ENCODE measurements around the gene PHETA1.

Gene PHETA1

DNA sequence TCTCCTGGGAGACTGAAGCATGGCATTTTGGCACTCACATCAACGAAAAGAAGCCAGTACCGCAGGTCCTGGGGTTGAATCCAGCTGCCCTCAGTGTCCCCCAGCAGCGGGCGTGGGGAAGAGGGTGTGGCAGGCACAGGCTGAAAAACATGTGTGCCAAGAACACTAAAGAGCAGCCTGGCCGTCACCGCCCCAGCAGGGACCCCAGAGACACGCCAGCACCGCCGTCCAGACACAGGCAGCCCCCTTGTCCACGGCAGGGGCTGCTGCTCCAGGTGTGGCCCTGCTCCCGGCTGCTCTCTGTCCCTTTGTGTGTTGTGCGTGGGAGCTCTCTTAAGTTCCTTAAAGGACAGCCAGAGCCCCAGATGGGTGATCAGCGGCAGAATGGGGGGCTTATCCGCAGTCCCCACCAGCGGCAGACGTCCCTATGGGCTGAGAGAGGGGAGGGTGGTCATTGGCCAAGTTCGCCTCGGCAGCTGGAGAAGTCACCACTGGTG, 556 bp downstream of the PHETA1 start:
- DNase-seq: no peak

DNA sequence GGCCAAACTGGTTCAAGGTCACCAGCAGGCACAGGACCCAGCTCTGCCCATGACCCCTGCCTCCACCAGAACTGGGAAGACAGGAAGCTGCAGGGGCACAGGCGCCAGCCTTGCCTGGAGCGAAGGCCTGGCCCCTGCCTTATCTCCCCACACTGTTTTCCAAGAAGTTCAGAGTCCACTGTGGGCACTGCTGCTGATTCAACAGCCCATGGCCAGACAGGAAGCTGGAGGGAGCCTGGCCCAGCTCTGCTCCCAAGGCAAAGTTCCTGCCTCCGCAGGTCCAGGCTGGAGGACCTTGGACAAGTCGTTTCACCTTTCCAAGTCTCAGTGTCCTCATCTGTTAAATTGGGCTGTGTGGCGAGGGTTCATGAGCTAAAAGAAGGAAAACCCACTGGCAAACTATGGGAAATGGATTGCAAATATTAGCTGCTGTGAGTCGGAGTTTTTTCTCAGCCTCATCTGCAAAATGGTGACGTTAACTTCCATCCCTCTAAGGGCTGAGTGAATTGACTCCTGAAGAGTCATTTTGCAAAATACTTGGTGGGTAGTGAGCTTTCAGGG, 1.2 kb downstream of the PHETA1 start:
- DNase-seq: no peak

DNA sequence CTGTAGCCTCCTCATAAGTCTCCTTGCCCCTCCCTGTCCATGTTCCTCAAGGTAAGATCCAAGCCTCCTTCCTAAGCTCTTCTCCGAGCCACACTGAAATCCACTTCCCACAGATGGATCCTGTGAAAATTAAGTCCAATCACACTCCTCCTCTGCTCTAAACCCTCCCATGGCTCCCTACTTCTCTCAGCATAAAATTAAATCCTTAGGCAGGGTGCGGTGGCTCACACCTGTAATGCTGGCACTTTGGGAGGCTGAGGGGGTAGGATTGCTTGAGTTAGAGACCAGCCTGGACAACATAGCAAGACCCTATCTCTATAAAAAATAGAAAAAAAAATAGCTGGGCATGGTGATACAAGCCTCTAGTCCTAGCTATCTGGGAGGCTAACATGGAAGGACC, 2.3 kb downstream of the PHETA1 start:
- no peak for DNase-seq

DNA sequence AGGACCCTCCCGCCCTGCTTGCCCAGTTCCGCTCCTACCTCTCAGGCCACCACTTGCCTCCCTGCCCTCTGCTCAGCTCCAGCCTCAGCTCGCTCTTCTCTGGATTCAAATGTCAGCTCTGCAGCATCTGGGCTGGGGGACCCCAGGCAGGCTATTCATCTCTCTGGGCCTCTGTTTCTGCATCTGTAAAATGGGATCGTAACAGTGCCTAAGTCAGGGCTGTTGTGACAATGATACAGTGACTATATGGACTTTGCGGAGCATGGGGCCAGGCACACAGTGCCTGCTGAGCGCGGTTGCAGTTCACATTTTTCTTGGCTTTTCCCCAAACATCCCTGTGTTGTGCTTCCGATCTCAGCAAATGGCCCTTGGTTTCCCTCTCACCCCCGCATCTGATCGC, 2.8 kb downstream of the PHETA1 start:
- DNase-seq: no peak

DNA sequence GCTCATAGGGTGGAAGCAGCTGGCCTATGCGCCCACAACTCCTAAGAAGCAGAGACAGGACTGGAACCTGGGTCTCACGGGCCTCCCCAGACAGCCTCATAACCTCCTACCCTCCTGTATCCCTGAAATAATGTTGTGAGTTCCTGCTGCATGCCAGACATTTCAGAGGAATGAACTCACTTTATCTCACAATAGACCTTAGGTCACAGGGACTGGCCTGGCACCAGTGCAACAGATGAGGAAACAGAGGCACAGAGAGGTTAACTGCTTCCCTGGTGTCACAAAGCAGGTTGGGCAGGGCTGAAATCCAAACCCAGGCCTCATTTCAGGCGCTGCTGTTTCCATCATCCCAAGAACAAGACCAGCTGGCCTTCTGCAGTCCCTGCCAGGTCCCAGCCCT, 5.3 kb downstream of the PHETA1 start:
- DNase-seq: no peak

DNA sequence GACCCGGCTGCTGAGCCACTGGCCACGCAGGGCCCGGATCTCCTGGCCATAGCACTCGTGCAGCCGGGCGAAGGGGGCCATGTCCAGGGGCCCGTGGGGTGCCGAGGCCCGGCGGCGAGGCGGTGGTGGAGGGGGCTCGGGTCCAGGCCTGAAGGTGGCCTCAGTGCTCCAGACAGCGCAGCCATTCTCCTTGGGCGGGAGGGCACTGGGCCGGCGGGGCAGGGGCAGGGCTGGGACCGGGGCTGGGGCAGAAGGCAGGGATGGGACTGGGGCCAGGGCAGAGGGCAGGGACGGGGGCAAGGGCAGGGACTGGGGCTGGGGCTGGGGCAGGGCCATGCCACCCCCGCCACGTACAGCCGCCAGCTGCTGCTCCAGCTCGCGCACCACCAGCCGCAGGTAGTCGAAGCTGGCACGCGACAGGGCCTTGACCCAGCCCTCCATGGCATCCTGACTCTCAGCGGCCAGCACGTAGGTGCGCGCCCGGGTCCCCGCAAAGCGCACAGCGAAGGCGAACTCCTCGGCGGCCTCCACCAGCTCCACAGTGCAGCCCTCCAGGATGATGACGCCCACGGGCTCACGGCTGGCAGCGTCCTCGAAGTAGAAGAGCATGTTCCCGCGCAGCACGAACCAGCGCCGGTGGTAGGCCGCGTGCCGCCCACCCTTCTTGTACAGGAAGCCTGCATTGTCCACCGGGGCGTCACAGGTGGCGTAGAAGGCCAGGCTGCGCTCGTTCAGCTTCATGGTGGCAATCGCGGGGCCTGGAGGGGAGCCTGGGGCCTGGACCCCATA, 6.0 kb downstream of the PHETA1 start:
- DNase-seq: no peak

DNA sequence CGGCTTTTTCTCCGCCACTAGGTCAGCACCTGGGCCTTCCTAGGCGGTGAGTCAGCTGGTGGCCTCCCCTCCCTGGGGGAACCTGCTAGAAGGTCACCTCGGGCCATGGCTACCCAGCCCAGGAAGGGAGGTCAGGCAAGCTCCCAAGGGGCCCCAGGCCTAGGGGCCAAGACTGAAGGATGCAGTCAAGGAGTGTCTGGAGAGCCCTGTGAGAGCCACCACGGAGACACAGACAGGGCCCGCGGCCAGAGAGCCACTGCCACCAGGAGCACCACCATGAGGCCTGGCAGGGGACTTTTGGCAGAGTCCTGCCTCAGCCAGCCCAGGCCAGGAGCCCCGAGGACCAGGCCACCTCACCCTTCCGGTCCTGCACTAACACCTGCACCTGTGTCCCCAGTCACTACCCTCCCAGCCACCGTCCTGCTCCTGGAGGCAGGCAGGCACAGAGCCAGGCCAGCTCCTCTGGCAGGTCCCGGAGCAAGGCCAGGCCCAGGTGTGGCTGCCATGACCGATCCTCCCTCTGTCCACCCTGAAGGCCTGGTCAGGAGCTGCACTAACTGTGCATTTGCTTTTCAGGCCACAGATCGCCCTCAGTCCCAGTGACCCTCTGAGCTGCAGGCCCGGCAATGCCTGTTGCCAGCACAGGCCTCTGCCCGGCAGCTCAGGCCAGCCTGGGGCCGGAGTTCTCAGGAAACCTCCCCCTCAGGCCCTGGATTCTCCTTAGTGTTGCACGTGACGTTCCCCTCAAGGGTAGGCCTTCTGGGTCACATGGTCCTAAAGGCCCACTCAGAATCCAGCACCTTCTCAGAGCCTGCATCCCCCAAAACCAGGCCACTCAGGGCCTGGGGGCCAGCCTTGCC, 6.9 kb downstream of the PHETA1 start:
- no peak for DNase-seq

DNA sequence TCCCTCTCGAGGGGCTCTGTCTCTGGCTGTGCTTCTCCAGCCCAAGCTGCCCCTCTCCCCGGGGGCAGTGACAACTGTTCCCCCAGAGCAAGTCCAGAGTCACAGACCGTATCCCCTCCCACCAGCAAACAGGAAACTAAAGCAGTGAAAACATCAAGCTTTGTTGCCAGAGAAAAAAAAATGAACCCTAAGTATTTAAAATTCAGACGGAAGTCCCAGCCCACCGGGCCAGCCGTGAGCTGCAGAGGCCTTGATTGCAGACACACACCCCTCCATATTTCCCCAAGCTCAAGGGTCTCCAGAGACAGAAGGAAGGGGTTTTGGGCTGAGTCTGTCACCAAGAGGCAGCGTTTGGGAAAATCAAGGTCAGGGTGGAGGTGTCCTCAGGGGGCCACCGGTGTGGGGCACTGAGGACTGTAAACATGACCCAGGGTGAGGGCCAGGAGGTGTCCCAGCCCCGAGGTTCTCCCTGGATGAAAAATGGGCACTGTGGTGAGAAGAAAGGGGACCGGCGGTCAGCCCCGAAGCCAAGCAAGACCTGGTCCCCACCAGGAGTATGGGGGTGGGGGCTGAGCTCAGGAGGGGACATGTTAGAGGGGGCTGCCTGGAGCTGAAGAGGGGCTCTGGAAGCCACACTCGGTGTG, 7.7 kb downstream of the PHETA1 start:
- no peak for DNase-seq

DNA sequence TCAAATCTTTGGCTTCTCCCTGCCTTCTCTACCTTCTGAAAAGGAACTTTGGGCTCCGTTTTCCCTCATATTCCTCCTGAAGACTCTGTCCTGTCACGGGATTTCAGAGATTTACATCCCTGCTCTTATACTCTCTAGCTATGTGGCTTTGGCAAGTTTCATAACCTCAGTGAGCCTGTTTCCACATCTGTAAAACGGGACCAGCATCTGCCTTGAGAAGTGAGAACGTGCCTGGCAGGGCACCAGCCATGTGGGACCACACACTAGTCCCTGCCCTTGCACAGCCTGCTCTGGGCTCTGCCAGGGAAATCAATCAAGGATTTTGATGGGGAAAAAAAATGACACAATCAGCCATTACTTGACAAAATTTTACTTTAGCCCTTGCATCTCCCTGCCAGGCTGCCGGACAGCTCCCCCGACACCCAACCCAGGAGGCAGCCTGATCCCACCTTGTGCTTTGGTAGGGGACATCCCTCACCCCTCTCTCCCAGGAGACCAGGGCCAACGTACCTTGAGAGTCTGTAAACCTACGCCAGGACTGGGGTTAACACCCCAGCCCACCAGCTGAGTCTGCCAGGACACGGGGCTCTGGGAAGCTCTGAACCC, 8.5 kb downstream of the PHETA1 start:
- no peak for DNase-seq

DNA sequence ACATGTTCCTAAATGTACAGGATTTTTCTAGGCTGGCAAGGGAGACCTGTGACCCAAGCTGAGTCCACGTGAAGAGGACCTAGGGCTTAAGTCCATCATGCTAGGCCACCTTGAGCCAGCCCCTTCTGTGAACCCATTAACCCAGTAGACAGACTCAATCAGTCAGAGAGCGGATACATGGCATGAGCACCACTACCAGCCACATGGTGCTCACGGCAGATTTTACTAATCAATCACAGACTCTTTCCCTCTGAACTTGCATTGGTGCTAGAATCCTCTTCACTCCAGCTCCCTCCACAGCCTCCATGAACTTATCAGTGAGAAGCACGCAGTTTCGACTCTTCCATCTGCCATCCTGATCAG, 9.0 kb downstream of the PHETA1 start:
- DNase-seq: no peak

DNA sequence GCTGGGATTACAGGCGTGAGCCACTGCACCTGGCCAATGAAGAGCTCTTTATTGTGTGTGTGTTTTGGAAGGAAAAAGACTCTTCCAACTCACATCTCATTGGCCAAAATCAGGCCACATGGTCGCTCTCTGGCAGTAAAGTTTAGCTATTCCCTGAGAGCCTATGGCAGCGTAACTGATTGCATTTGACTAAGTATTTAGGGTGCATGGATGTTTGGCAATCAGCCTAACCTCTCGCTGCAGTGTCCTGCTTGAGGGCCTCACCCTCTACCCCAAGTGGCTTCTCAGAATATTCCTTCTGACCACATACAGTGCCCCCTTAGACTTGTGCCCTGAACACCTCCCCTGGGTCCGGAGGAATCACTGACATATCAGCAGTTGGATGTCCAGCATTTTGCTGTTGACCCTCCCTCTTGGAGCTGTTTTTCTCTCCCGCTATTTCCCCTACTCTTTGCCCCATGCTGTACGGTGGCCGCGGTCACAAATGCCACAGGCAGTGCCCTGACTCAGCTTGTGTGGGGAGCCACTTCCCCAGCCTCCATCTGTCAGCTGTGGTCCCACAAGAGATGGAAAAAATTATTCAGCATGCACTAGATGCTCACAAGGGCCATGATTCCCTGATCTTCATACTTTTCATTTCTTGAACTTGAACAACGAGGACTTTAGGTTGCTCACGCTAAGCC, 9.5 kb downstream of the PHETA1 start:
- DNase-seq: no peak

DNA sequence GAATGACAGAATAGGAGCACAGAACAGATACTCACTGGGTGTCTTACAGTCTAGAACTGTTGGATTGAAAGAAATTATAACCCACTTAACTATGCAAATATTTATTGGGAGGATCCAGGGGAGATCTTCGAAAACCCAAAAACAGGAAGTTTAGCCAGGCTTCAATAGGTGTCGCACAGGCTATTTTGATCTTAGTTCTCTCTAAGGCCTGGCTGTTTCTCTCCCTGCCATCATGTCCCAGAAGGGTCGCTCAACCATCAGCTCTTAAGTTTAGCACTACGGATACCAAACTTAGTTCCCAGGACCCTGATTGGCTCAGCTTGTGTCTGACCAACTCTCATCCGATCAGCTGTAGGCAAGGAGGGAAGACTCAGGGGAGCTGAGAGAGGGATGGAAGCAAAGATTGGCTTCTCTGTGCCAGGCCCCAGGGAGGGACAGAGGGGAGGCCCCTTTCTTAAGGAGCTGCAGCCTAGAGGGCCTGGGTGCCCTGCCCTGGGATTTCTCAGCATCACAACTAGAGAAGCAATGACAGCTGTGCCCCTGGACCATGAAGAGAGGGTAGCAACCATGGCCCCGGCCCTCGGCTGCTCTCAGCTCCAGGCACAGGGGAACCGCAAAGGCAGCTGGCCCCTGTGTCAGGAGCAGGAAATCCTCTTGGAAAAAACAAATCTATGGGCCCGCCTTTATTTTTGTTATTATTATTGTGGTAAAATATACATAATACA, 13.5 kb downstream of the PHETA1 start:
- no peak for DNase-seq

DNA sequence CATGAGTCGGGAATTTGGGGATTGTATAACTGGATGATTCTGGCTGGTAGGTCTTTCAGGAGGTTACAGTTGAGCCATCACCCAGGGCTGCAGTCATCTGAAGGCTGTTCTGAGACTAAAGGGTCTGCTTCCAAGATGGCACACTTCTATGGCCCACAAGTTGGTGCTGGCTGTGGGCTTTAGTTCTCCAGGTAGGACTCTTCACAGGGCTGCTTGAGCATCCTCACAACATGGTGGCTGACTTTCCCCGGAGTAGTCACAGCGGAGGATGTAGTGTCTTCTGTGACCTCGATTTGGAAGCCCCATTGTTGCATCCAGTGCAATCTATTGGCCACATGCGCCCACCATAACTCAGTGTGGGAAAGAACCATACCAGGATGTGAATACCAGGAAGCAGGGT, 14.4 kb downstream of the PHETA1 start:
- DNase-seq: no peak

DNA sequence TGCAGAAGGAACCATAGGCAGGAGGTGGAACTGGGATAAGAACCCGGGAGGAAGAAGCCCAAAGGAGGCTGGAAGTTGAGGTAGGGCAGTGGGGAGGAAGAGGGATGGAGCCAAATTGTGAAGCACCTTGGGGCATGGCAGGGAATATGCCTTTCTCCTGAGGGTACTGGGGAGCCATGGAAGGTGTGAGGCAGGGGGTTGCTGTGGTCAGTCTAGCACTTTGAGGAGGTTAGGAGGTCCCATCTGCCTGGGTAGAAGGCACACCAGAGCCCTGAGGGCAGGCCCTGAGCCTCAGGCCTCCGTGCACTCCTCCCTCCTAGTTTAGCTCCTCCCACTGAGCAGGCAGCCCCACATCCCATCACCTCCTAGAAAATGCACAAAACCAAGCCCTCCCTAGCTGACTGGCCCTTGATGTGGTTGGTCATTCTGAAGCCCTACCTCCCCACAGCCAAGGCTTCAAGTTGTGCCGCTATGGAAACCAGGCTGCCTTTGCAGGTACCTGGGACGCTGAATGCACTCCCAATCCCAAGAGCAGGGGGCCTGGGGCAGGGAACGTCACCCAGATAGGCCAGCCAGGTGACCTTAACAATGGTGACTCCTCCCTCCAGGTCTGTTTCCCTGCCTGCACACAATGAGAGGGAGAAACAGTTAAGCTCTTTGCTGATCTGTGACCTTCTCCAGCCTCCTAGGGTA, 15.1 kb downstream of the PHETA1 start:
- DNase-seq: no peak

DNA sequence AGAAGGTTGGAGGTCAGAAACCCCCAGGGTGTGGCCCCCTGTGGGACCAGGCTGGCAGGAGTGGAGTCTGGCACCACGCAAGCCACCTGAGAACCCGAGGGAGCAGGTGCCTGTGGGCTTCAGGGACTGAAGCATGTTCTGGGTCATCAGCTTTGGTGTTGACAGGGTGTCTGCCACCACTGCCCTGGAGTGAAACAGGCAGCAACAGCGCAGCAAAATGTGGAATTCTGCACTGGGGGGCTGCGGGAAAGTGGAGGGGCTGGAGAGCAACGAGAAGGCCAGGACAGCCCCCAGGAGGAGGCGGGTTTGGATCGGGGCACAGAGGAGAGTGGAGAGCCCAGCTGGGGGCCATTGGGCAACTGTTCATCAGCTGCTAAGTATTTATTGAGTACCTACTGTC, 15.9 kb downstream of the PHETA1 start:
- DNase-seq: no peak

DNA sequence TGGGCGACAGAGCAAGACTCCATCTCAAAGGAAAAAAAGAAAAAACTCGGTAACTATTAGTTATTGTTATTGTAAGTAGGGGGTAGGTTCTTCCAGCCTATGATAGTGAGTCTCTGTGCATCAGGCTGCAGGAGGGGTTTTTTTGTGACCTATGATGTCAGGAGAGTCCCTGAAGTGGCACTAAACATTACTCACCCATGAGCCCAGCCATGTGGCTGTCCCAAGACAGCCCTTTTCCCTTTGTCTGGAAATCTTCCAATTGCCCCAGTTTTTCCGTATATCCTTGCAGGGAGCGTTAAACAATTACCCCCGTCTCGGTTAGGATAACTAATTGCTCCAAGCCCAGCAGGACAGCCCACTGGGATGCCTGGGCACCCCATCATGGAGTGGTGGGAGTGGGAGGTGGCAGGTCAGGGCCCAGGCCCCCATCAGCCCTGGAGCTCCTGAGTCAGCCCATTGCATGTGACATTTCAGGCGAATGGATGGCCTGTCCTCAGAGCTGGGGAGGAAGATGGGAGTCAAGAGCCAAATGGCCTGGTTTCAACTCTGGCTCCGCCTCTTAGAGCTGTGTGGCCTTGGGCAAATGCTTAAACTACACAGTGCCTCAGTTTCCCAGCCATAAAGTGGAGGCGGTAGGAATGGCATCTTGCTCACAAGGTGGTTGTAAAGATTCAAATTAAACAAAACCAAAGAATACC, 16.4 kb downstream of the PHETA1 start:
- DNase-seq: no peak

DNA sequence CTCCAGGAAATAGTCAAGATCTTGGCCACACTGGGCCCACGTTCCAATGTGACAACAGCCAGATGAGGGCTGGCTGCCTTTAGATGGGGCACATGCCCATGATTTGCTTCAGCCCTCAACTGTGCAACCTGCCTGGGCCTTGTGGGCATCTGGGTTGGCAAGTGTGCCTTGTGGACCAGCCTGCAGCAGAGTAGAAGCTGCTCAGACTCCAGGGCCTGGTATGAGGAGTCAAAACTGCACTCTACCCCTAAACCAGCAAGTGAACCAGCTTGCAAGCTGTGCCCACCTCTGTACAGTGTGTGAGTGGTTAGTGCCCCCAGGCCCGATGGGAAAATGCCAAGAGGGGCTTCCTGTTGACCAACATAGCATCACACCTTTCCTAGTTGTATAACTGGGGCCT, 17.9 kb downstream of the PHETA1 start:
- DNase-seq: no peak

DNA sequence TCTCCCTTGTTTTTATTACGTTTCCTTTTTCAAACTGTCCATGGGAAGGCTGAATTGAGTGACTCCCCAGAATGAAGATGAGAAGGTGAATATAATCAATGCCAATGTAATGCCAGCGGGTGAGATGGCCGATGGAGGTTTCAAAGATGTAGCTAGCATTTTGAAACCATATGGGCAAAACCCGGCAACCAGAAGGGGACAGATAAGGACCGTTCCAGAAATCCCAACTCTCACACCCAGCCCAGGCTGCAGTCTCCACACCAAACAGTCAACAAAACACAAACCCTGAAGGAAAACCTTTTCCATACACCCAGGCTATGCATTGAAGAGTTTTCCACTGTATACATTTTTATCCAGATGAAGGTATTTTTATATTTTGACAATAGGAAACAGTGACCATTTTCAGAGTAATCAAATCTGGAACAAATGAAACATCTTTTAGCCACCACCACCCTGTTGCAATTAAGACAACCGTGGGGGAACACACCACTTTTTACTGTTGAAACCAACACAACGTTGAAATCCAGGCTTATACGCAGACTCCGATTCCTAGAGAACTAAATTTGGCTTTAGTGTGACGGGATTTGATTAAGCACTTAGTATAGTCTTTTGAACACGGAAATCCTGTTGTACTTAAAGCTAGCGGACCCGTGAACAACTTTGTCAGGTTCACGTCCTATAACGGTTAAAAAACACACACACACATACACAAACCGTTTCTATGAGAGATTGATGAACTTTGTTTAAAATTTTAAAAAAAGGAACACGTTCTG, 19.0 kb downstream of the PHETA1 start:
- no peak for DNase-seq

DNA sequence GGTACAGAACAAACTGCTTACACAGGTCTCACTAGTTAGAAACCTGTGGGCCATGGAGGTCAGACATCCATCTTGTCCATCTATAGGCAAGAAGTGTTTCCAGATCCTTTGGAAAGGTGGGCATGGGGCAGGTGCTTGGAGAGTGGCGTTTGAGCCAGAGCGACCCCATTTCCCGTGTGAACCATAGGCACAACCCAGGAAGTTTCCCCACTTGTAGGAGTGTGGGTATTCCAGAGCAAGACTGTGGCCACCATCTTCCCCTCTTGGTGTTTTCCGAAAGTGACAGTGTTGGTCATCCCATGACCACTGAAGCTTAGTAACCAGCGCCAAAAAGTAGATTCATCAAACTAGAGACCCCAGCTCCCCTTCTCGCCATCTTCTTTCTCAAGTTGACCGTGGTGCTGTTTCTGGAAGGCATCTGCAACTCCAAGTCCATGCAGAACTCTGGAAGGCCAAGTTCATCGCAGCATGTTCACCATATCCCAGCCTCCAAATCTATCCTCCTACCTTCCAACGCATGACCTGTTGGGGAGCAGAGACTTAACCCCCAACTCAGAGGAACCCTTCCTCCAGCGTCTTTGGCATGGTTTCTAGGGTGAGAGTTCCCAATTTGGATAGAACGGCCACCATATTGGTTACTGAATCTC, 19.7 kb downstream of the PHETA1 start:
- DNase-seq: no peak
